H1 (cell line): ENCODE results near the gene ABHD4. TPM values are rescaled to one million over a fixed set of nuclear protein-coding genes. Genes with fewer than 3 reads are reported as not detected.

Experiments
- CTCF ChIA-PET: fragments of 300-600 bp; sonication (Branson Sonifier 250); formaldehyde crosslinking; loops from one replicate; lab custom pipeline; 2021; ENCODE audit not compliant: partially characterized antibody; lab: Charles Lee
- POLR2A ChIA-PET: fragments of 300-600 bp; sonication (Branson Sonifier 250); formaldehyde crosslinking; loops from one replicate; lab custom pipeline; 2021; ENCODE audit warnings: inconsistent platforms; ENCODE audit not compliant: partially characterized antibody; lab: Charles Lee
- DNase-seq, 2 experiments: peaks; one replicate each; pipeline versions ENCODE4 v3.0.0 to v3.0.0-alpha.2; 2010 to 2022; ENCODE audit warnings: low spot score in 2 of 2, low read depth in 1 of 2, mixed read lengths in 1 of 2
- FAIRE-seq: peaks from 2 replicates; lab custom pipeline; 2011; peaks lifted over from hg19 to GRCh38; lab: Jason Lieb, UNC
- H2AFZ ChIP-seq: 2 replicates; pipeline ENCODE4 v1.8.1; 2012; ENCODE audit warnings: low read length, inconsistent platforms
- H2AK5ac ChIP-seq: 2 replicates; pipeline ENCODE4 v1.6.1; 2013; ENCODE audit warnings: low read depth, low read length
- H2BK120ac ChIP-seq: replicated peaks from 2 replicates; pipeline ENCODE3; 2013; ENCODE audit warnings: low read depth, low read length, inconsistent platforms
- H2BK12ac ChIP-seq: 2 replicates; pipeline ENCODE4 v1.6.1; 2013; ENCODE audit warnings: low read depth, low read length
- H2BK15ac ChIP-seq: 2 replicates; pipeline ENCODE4 v1.6.1; 2013; ENCODE audit warnings: low read length
- H2BK20ac ChIP-seq: 2 replicates; pipeline ENCODE4 v1.6.1; 2013; ENCODE audit warnings: low read length
- H2BK5ac ChIP-seq: 2 replicates; pipeline ENCODE4 v1.6.1; 2013; ENCODE audit warnings: low read depth, low read length
- H3K14ac ChIP-seq: 2 replicates; pipeline ENCODE4 v1.6.1; 2013; ENCODE audit warnings: inconsistent platforms; ENCODE audit not compliant: insufficient read length
- H3K18ac ChIP-seq: 2 replicates; pipeline ENCODE4 v1.6.1; 2013; ENCODE audit warnings: low read length; ENCODE audit errors: extremely low read depth
- H3K23ac ChIP-seq: 2 replicates; pipeline ENCODE4 v1.6.1; 2013; ENCODE audit warnings: inconsistent platforms; ENCODE audit not compliant: insufficient read length
- H3K23me2 ChIP-seq: 2 replicates; pipeline ENCODE4 v1.6.1; 2013; ENCODE audit warnings: low read depth, low read length
- H3K27ac ChIP-seq: 2 replicates; pipeline ENCODE4 v1.6.1; 2011; ENCODE audit warnings: low read depth, low read length, inconsistent platforms
- H3K27me3 ChIP-seq, 4 experiments: replicated peaks in 1 of 4; 1 replicate in 1 of 4; 2 replicates in 3 of 4; pipeline versions ENCODE4 v1.6.1 to v1.8.1; 2011 to 2013; ENCODE audit warnings: low read length in 3 of 4, mild to moderate bottlenecking in 3 of 4, inconsistent platforms in 2 of 4, mixed read lengths in 2 of 4, moderate library complexity in 1 of 4; ENCODE audit not compliant: control insufficient read depth in 3 of 4, insufficient read depth in 3 of 4; ENCODE audit errors: extremely low read depth in 1 of 4
- H3K36me3 ChIP-seq, 4 experiments: 2 replicates each; pipeline versions ENCODE4 v1.6.1 to v1.8.1; 2011 to 2013; ENCODE audit warnings: mild to moderate bottlenecking in 4 of 4, low read length in 3 of 4, moderate library complexity in 2 of 4, control low read depth in 1 of 4, inconsistent platforms in 1 of 4; ENCODE audit not compliant: insufficient read depth in 4 of 4, control insufficient read depth in 2 of 4
- H3K4ac ChIP-seq: replicated peaks from 2 replicates; pipeline ENCODE3; 2013; ENCODE audit warnings: low read length, low read depth, mixed read lengths, inconsistent platforms; ENCODE audit not compliant: insufficient read length
- H3K4me1 ChIP-seq, 4 experiments: replicated peaks in 1 of 4; 1 replicate in 1 of 4; 2 replicates in 3 of 4; pipeline versions ENCODE4 v1.6.1 to v1.8.1; 2011 to 2013; ENCODE audit warnings: low read length in 3 of 4, inconsistent platforms in 2 of 4, mixed read lengths in 1 of 4; ENCODE audit not compliant: insufficient read depth in 4 of 4, control insufficient read depth in 3 of 4
- H3K4me2 ChIP-seq, 2 experiments: 2 replicates each; pipeline versions ENCODE4 v1.6.1 to v1.8.1; 2011 to 2013; ENCODE audit warnings: low read depth in 2 of 2, low read length in 2 of 2, control low read depth in 1 of 2, inconsistent platforms in 1 of 2, mild to moderate bottlenecking in 1 of 2; ENCODE audit not compliant: insufficient read depth in 1 of 2
- H3K4me3 ChIP-seq, 4 experiments: fragments of 200-600, 300-600 bp in 1 of 4; sonication (generic), shearing (Covaris generic), sonication (Bioruptor Twin) in 1 of 4; 2 replicates each; pipeline versions ENCODE4 v1.5.1 to v1.8.1; 2011 to 2016; ENCODE audit warnings: low read length in 4 of 4, low read depth in 3 of 4, control low read depth in 2 of 4, inconsistent platforms in 2 of 4, mild to moderate bottlenecking in 2 of 4, mixed read lengths in 1 of 4, moderate library complexity in 1 of 4; ENCODE audit not compliant: insufficient read depth in 2 of 4; ENCODE audit errors: extremely low read depth in 1 of 4
- H3K56ac ChIP-seq: replicated peaks from 2 replicates; pipeline ENCODE3; 2013; ENCODE audit warnings: low read depth, mild to moderate bottlenecking, mixed read lengths, low read length, inconsistent platforms; ENCODE audit not compliant: insufficient read length
- H3K79me1 ChIP-seq: 2 replicates; pipeline ENCODE4 v1.6.1; 2013; ENCODE audit warnings: low read depth, low read length, control low read depth
- H3K79me2 ChIP-seq, 2 experiments: 2 replicates each; pipeline versions ENCODE4 v1.6.1 to v1.8.1; 2012 to 2013; ENCODE audit warnings: low read length in 2 of 2, mild to moderate bottlenecking in 2 of 2, inconsistent platforms in 1 of 2; ENCODE audit not compliant: insufficient read depth in 2 of 2, control insufficient read depth in 1 of 2
- H3K9ac ChIP-seq, 4 experiments: replicated peaks in 1 of 4; 1 replicate in 1 of 4; 2 replicates in 3 of 4; pipeline versions ENCODE4 v1.6.1 to v1.8.1; 2011 to 2013; ENCODE audit warnings: low read depth in 3 of 4, low read length in 3 of 4, control low read depth in 2 of 4, mild to moderate bottlenecking in 2 of 4, moderate library complexity in 2 of 4, inconsistent platforms in 1 of 4; ENCODE audit errors: extremely low read depth in 1 of 4
- H3K9me3 ChIP-seq, 2 experiments: 2 replicates each; pipeline versions ENCODE4 v1.6.1 to v1.8.1; 2012 to 2013; ENCODE audit warnings: mild to moderate bottlenecking in 2 of 2, moderate library complexity in 2 of 2, control low read depth in 1 of 2, inconsistent platforms in 1 of 2, low read depth in 1 of 2, low read length in 1 of 2, mixed read lengths in 1 of 2; ENCODE audit not compliant: insufficient read depth in 2 of 2
- H4K20me1 ChIP-seq, 2 experiments: replicated peaks in 1 of 2; 2 replicates each; pipeline versions ENCODE3 to v1.8.1; 2011 to 2013; ENCODE audit warnings: inconsistent platforms in 2 of 2, low read length in 2 of 2, mild to moderate bottlenecking in 1 of 2; ENCODE audit not compliant: insufficient read depth in 2 of 2, control insufficient read depth in 1 of 2
- H4K5ac ChIP-seq: 2 replicates; pipeline ENCODE4 v1.6.1; 2013; ENCODE audit warnings: low read length, low read depth, mixed read lengths, inconsistent platforms; ENCODE audit not compliant: insufficient read length
- H4K8ac ChIP-seq: 2 replicates; pipeline ENCODE4 v1.8.0; 2013; ENCODE audit warnings: mild to moderate bottlenecking, moderate library complexity, low read length, inconsistent platforms; ENCODE audit not compliant: insufficient read depth; ENCODE audit errors: extremely low read depth
- H4K91ac ChIP-seq: replicated peaks from 2 replicates; pipeline ENCODE3; 2013; ENCODE audit warnings: low read length, mixed read lengths, inconsistent platforms; ENCODE audit not compliant: insufficient read length
- ASH2L ChIP-seq: fragments of 200-600, 300-600 bp; sonication (generic); IDR thresholded peaks from one replicate; pipeline ENCODE4 v1.7.1; 2017; ENCODE audit warnings: low read length
- EGR1 ChIP-seq: IDR thresholded peaks from 2 replicates; pipeline ENCODE4 v1.6.1; 2011; ENCODE audit warnings: low read depth, low read length, borderline replicate concordance
- GTF2F1 ChIP-seq: IDR thresholded peaks from 2 replicates; pipeline ENCODE4 v1.6.1; 2012; ENCODE audit warnings: low read depth, low read length, improper control_type of control experiment, borderline replicate concordance
- NRF1 ChIP-seq: IDR thresholded peaks from 2 replicates; pipeline ENCODE4 v1.6.1; 2011; ENCODE audit warnings: mild to moderate bottlenecking, low read depth, low read length, improper control_type of control experiment
- RBBP5 ChIP-seq: IDR thresholded peaks from 2 replicates; pipeline ENCODE4 v1.7.1; 2012; ENCODE audit warnings: low read depth, mild to moderate bottlenecking, inconsistent platforms, low read length, moderate library complexity, borderline replicate concordance
- SP2 ChIP-seq: IDR thresholded peaks from 2 replicates; pipeline ENCODE4 v1.6.1; 2012; ENCODE audit warnings: mild to moderate bottlenecking, low read length, inconsistent platforms
- TAF1 ChIP-seq: IDR thresholded peaks from 2 replicates; pipeline ENCODE4 v1.6.1; 2011; ENCODE audit warnings: mild to moderate bottlenecking, low read depth, low read length
- TBP ChIP-seq: IDR thresholded peaks from 2 replicates; pipeline ENCODE4 v1.6.1; 2011; ENCODE audit warnings: low read depth, low read length, improper control_type of control experiment
- TCF12 ChIP-seq: IDR thresholded peaks from 2 replicates; pipeline ENCODE4 v1.6.1; 2011; ENCODE audit warnings: low read depth, mild to moderate bottlenecking, low read length
- WGBS, 2 experiments: shearing (Covaris generic) in 1 of 2; methylation state at CpG; one replicate each; pipeline versions ENCODE4 v1.1.6 to v1.1.7; 2013 to 2015; ENCODE audit warnings: low lambda C conversion rate in 2 of 2, mixed read lengths in 2 of 2, inconsistent platforms in 1 of 2, low coverage in 1 of 2, missing lambda C conversion rate in 1 of 2; ENCODE audit not compliant: insufficient replicate concordance in 2 of 2, insufficient coverage in 1 of 2, insufficient read length in 1 of 2; ENCODE audit errors: extremely low coverage in 1 of 2, missing lambda C conversion rate in 1 of 2; 5-methylcytosine and 5-hydroxymethylcytosine counted together
- polyA plus RNA-seq, 7 experiments: library from polyadenylated mRNA; depleted of rRNA in 3 of 7; stranded (reverse) in 5 of 7; unstranded in 2 of 7; fragments of >200 nt in 5 of 7; fragments of 200-250 nt in 2 of 7; gene quantifications; 1 replicate in 5 of 7; 2 replicates in 1 of 7; 4 replicates in 1 of 7; pipeline versions ENCODE4 v1.2.1 to v1.2.3, GENCODE V29; 2011 to 2013; ENCODE audit warnings: missing spikeins in 2 of 7, mixed read lengths in 2 of 7
- total RNA-seq: library from RNA; stranded (reverse); fragmentation: NEBNext Ultra II Directional; extraction: Animal tissue kit (Norgen Biotek cat#: 25700); gene quantifications from 2 replicates; pipeline ENCODE4 v1.2.1, GENCODE V29; 2021
- TF ChIP-seq, protein P1 (sequence below): IDR thresholded peaks from 2 replicates; pipeline ENCODE4 v1.6.1; 2012; ENCODE audit warnings: inconsistent platforms

Gene ABHD4
- total and polyA plus RNA-seq, 2 of the 8 experiments (the other 6 are each of a cell fraction or from before 2014, with no cell fraction given), result 32.4 to 42.9 TPM

DNA sequence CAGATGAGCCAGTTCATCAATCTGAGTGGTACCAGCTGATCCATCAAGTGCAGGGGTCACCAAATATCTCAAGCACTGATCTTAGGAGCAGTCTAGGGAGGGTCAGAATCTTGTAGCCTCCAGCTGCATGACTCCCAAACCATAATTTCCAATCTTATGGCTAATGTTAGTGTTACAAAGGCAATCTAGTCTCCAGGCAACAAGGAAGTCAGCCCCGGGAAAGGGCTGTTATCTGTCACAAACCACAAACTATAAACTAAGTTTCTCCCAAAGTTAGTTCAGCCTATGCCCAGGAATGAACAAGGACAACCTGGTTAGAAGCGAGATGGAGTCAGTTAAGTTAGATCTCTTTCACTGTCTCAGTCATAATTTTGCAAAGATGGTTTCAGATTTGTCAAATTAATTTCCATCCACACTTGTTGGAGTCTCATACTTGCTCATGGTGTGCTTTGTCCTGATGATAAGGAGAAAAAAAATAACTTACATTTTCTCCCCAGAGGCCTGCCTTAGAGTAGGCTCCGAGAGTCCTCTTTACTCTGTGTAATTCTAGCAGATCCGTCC is 3.9 kb upstream of the ABHD4 start:
- Histone ChIP-seq H2AFZ (no peak overlapping the region), H3K4me2 (no peak overlapping the region), H3K9me3 (no peaks in the 10 kb centered on the region), H3K4ac (no peak overlapping the region), H3K27ac (no peak overlapping the region), H3K56ac (no peak overlapping the region), H4K5ac (no peak overlapping the region), H2AK5ac (no peak overlapping the region), H3K27me3 (no peaks in the 10 kb centered on the region), H2BK15ac (no peak overlapping the region), H3K4me3 (no peak overlapping the region), H3K36me3 (no peaks in the 10 kb centered on the region), H3K79me1 (no peaks in the 10 kb centered on the region), H4K20me1 (no peaks in the 10 kb centered on the region), H2BK20ac (no peak overlapping the region), H3K4me1 (peaks cover 2 to 8% (median 5%) of the 10 kb centered on the region in 4 experiments; a peak in 6 of 7 replicates), H3K23me2 (peaks cover 10% of the 10 kb centered on the region), H3K9ac (no peak overlapping the region), H2BK120ac (no peak overlapping the region), H3K18ac (no peak overlapping the region), H3K14ac (no peak overlapping the region), H2BK12ac (no peak overlapping the region), H4K8ac (no peak overlapping the region), H2BK5ac (no peak overlapping the region), H4K91ac (no peak overlapping the region), H3K79me2 (peaks cover 0 to 1% of the 10 kb centered on the region in 2 experiments; a peak in 3 of 4 replicates), H3K23ac (no peak overlapping the region)
- 63% methylated on average over 4 of the region's 4 CpGs; no CpG with 5 or more reads in 1 of the 2 experiments for WGBS, 2 experiments
- DNase-seq (no peak), FAIRE-seq (no peak)
- CTCF ChIA-PET, result interaction anchor here (0.6 to 2.9 kb wide), 10 partner anchors 8 to 275 kb away, joined by 3 to 14 read pairs (median 4); partner anchors contain the start of gene OR6J1
- TF ChIP-seq, protein P1, sequence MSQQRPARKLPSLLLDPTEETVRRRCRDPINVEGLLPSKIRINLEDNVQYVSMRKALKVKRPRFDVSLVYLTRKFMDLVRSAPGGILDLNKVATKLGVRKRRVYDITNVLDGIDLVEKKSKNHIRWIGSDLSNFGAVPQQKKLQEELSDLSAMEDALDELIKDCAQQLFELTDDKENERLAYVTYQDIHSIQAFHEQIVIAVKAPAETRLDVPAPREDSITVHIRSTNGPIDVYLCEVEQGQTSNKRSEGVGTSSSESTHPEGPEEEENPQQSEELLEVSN, result no peak
- TF ChIP-seq NRF1 (no peak), TAF1 (no peak), SP2 (no peak), EGR1 (no peak), TCF12 (no peak), TBP (no peak), RBBP5 (no peak), ASH2L (no peak), GTF2F1 (no peak)
- POLR2A ChIA-PET, result interaction anchor here (1.0 to 1.2 kb wide), 2 partner anchors 38 to 57 kb away, joined by 3 read pairs; no protein-coding TSS in a partner anchor
